Testis (tissue), 2 donors: Measurements from ENCODE around the gene PARL.

Source experiments
- CTCF ChIP-seq, 3 experiments: fragments of 450-650 bp in 2 of 3; fragments of 200-600 bp in 1 of 3; sonication (generic) in 1 of 3; IDR thresholded peaks; one replicate each; pipeline ENCODE4 v1.5.1; 2016 to 2019; ENCODE audit warnings: antibody characterized with exemption in 3 of 3, mild to moderate bottlenecking in 2 of 3, moderate library complexity in 1 of 3
- POLR2A ChIP-seq: fragments of 450-650 bp; IDR thresholded peaks from one replicate; pipeline ENCODE4 v1.6.1; 2017; ENCODE audit warnings: antibody characterized with exemption, mild to moderate bottlenecking, moderate library complexity

DNA sequence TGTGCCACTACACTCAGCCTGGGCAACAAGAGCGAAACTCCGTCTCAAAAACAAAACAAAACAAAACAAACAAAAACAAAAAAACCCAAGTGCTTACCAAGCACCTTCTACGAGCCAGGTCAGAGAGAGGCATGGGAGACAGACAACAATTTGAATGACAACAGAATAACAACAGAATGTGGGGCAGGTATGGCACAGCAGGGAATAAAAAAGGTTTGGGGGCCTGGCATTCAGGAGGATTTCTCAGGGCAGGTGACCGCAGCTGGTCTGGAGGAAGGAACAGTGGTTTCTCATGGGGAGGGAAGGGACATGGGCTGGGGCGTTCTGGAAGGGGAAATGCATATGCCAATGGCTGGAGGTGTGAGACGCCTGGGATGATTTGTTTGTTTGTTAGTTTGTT lies 22.5 kb upstream of the PARL start:
- TF ChIP-seq POLR2A (no peak), CTCF (IDR thresholded peaks at IDR 0.05) (no peak)
